ENCODE results near the gene DZIP1L. TPM values are rescaled to one million over a fixed set of nuclear protein-coding genes. Genes with fewer than 3 reads are reported as not detected.

DZIP1L gene
- total RNA-seq, 2 donors from 2014 or later, result 32.0 to 32.5 TPM

DNA sequence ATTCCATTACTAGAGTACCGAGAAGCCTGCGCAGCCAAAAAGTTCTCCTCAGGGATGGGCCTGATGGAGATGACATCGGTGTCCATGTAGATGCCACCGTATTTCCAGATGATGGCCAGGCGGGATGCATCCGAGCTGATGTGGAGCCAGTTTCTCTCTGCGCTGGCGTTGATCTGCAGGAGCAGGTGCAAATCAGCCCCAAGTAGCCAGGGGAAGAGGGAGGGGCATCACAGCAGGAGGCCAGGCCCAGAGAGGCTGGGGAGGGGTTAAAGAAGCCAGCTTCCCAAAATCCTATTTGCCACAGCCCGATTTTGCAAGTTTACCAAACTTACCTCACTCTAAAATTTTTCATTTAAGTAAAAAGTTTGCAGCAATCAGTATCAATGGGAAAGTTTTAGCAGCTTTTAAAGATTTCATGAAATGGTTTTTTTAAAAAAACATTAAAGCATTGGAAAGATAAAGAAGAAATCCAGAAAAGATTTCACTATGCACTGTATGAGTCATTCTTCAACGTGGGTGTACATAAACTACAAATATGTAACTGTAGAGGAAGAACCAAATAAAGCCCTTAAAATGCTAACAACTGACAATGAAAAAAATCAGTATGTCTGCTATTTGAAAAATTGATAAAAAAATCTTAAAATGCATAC lies 9.4 kb upstream of the DZIP1L start:
- no peak overlapping the region for H3K27ac Mint-ChIP-seq
- WGBS, 2 experiments (ENCODE audit: insufficient coverage in 1 of 2, insufficient read length in 1 of 2), result 89 to 91% methylated on average over 9 to 10 of the region's 10 CpGs
- Histone ChIP-seq H3K4me3 (ENCODE audit: low read length) (no peak overlapping the region), H3K4me1 (ENCODE audit: control insufficient read depth, insufficient read depth, low read length) (no peaks in the 10 kb centered on the region), H3K9ac (ENCODE audit: extremely low read depth, low read length, poor library complexity, severe bottlenecking) (no peak overlapping the region), H3K9me3 (ENCODE audit: control insufficient read depth, low read length) (no peaks in the 10 kb centered on the region), H3K36me3 (ENCODE audit: control insufficient read depth, insufficient read depth, low read length) (no peaks in the 10 kb centered on the region), H3K27me3 (ENCODE audit: control insufficient read depth, insufficient read depth, low read length, poor library complexity, severe bottlenecking) (no peaks in the 10 kb centered on the region), H3K27ac (ENCODE audit: low read depth, low read length) (no peak overlapping the region)
- H3K36me3 Mint-ChIP-seq (ENCODE audit: low read depth), result no peaks in the 10 kb centered on the region
- H3K27me3 Mint-ChIP-seq (ENCODE audit: insufficient read depth), result no peaks in the 10 kb centered on the region
- DNase-seq, result peak; percentile 71
- TF ChIP-seq, protein P1, sequence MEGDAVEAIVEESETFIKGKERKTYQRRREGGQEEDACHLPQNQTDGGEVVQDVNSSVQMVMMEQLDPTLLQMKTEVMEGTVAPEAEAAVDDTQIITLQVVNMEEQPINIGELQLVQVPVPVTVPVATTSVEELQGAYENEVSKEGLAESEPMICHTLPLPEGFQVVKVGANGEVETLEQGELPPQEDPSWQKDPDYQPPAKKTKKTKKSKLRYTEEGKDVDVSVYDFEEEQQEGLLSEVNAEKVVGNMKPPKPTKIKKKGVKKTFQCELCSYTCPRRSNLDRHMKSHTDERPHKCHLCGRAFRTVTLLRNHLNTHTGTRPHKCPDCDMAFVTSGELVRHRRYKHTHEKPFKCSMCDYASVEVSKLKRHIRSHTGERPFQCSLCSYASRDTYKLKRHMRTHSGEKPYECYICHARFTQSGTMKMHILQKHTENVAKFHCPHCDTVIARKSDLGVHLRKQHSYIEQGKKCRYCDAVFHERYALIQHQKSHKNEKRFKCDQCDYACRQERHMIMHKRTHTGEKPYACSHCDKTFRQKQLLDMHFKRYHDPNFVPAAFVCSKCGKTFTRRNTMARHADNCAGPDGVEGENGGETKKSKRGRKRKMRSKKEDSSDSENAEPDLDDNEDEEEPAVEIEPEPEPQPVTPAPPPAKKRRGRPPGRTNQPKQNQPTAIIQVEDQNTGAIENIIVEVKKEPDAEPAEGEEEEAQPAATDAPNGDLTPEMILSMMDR (conservative IDR thresholded peaks at IDR 0.05), result no peak
- peaks cover 13% of the 10 kb centered on the region for H3K9me3 Mint-ChIP-seq
- H3K4me3 Mint-ChIP-seq, result no peak overlapping the region
- H3K4me1 Mint-ChIP-seq, result no peaks in the 10 kb centered on the region

DNA sequence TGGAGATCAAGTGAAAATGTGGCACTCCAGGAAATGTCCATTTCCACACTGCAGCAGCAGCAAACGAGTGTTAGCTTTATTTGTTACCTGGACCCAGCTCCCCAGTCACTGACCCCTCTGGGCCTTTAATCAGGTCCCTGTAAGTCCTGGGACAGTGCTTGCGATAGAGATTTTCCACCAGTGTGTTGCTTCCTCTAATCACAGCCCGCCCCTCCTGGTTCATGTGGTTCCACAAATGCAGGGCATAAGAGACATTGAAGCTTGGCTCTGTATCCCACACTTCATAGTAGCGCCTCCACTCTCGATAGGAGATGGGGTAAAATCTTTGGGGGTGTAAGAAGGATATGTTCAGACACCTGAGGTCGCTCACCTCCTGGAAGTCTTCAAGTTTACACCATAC lies 8.8 kb upstream of the DZIP1L start:
- Histone ChIP-seq H3K27me3 (ENCODE audit: control insufficient read depth, insufficient read depth, low read length, poor library complexity, severe bottlenecking) (no peaks in the 10 kb centered on the region), H3K36me3 (ENCODE audit: control insufficient read depth, insufficient read depth, low read length) (no peaks in the 10 kb centered on the region), H3K9ac (ENCODE audit: extremely low read depth, low read length, poor library complexity, severe bottlenecking) (no peak overlapping the region), H3K4me1 (ENCODE audit: control insufficient read depth, insufficient read depth, low read length) (no peaks in the 10 kb centered on the region), H3K27ac (ENCODE audit: low read depth, low read length) (no peak overlapping the region), H3K4me3 (ENCODE audit: low read length) (no peak overlapping the region), H3K9me3 (ENCODE audit: control insufficient read depth, low read length) (no peaks in the 10 kb centered on the region)
- Mint-ChIP-seq H3K4me3 (no peak overlapping the region), H3K27ac (no peak overlapping the region), H3K36me3 (ENCODE audit: low read depth) (no peaks in the 10 kb centered on the region), H3K4me1 (no peaks in the 10 kb centered on the region), H3K9me3 (peaks cover 13% of the 10 kb centered on the region), H3K27me3 (ENCODE audit: insufficient read depth) (no peaks in the 10 kb centered on the region)
- 92 to 97% methylated on average over 3 to 5 of the region's 6 CpGs for WGBS, 2 experiments (ENCODE audit: insufficient coverage in 1 of 2, insufficient read length in 1 of 2)
- no peak for DNase-seq
- TF ChIP-seq, protein P1 (conservative IDR thresholded peaks at IDR 0.05), result no peak

GRCh38 chr3:138119423-138119766 lies 4.0 kb upstream of the DZIP1L start:
- 88 to 100% methylated on average over 3 of the region's 4 CpGs for WGBS, 2 experiments (ENCODE audit: insufficient coverage in 1 of 2, insufficient read length in 1 of 2)
- H3K9me3 Mint-ChIP-seq, result peaks cover 15% of the 10 kb centered on the region
- H3K27me3 Mint-ChIP-seq (ENCODE audit: insufficient read depth), result peaks cover 7% of the 10 kb centered on the region
- H3K27ac Mint-ChIP-seq, result no peak overlapping the region
- DNase-seq, result peak; percentile 68
- Histone ChIP-seq H3K9me3 (ENCODE audit: control insufficient read depth, low read length) (peaks cover 6% of the 10 kb centered on the region), H3K4me1 (ENCODE audit: control insufficient read depth, insufficient read depth, low read length) (no peaks in the 10 kb centered on the region), H3K27me3 (ENCODE audit: control insufficient read depth, insufficient read depth, low read length, poor library complexity, severe bottlenecking) (no peaks in the 10 kb centered on the region), H3K9ac (ENCODE audit: extremely low read depth, low read length, poor library complexity, severe bottlenecking) (no peak overlapping the region), H3K36me3 (ENCODE audit: control insufficient read depth, insufficient read depth, low read length) (no peaks in the 10 kb centered on the region), H3K27ac (ENCODE audit: low read depth, low read length) (no peak overlapping the region), H3K4me3 (ENCODE audit: low read length) (no peak overlapping the region)
- TF ChIP-seq, protein P1 (conservative IDR thresholded peaks at IDR 0.05), result no peak
- H3K4me3 Mint-ChIP-seq, result no peak overlapping the region
- no peaks in the 10 kb centered on the region for H3K36me3 Mint-ChIP-seq (ENCODE audit: low read depth)
- peaks cover 6% of the 10 kb centered on the region for H3K4me1 Mint-ChIP-seq
